Stimulated activated naive CD4-positive, alpha-beta T cell treated with Interleukin-2 at 50 U/mL for 16 hours (primary cell): ENCODE results near the gene R3HCC1L.

ENCODE experiments used
- DNase-seq: peaks from one replicate; lab custom pipeline; 2025; lab: John Stamatoyannopoulos, UW

R3HCC1L gene

GRCh38 chr10:98260350-98260749 is 125.9 kb downstream of the R3HCC1L start:
- no peak for DNase-seq

GRCh38 chr10:98260752-98261151 is 126.3 kb downstream of the R3HCC1L start:
- DNase-seq, result no peak

- no peak for DNase-seq
Observed at GRCh38 chr10:98261436-98262277, 127.2 kb downstream of the R3HCC1L start.

GRCh38 chr10:98262571-98262970 is 128.1 kb downstream of the R3HCC1L start:
- no peak for DNase-seq

- no peak for DNase-seq
Observed at GRCh38 chr10:98263088-98263487, 128.6 kb downstream of the R3HCC1L start.

GRCh38 chr10:98264378-98265065 is 130.1 kb downstream of the R3HCC1L start:
- no peak for DNase-seq

GRCh38 chr10:98265403-98266378 is 131.2 kb downstream of the R3HCC1L start:
- DNase-seq, result no peak

- DNase-seq, result no peak
Observed at GRCh38 chr10:98266647-98267046, 132.2 kb downstream of the R3HCC1L start.

- DNase-seq, result no peak
Observed at GRCh38 chr10:98267069-98267893, 132.8 kb downstream of the R3HCC1L start.

GRCh38 chr10:98267894-98268693 is 133.6 kb downstream of the R3HCC1L start, which contains the start of gene LOXL4:
Gene LOXL4, minus strand, starts transcription at chr10:98268194. Its CDS starts 5,175 bp downstream, at chr10:98263019.
- no peak for DNase-seq

GRCh38 chr10:98268694-98269431 is 134.4 kb downstream of the R3HCC1L start:
- DNase-seq, result no peak

GRCh38 chr10:98269435-98269912 is 135.0 kb downstream of the R3HCC1L start:
- no peak for DNase-seq

GRCh38 chr10:98270073-98270740 is 135.8 kb downstream of the R3HCC1L start:
- no peak for DNase-seq

- DNase-seq, result no peak
Observed at GRCh38 chr10:98270786-98271185, 136.3 kb downstream of the R3HCC1L start.

- DNase-seq, result no peak
Observed at GRCh38 chr10:98272245-98272644, 137.8 kb downstream of the R3HCC1L start.

GRCh38 chr10:98272656-98273055 is 138.2 kb downstream of the R3HCC1L start:
- no peak for DNase-seq

GRCh38 chr10:98273057-98273850 is 138.8 kb downstream of the R3HCC1L start:
- DNase-seq, result no peak

GRCh38 chr10:98274562-98274961 is 140.1 kb downstream of the R3HCC1L start:
- DNase-seq, result no peak
